SK-N-MC (cell line): ENCODE results near the gene ATG5.
"Not testable (repeated sequence)": the region's sequence is repeated elsewhere in the genome, so short reads cannot be mapped to it uniquely, and the experiment has no call there.

Experiments used
- DNase-seq: peaks from one replicate; pipeline ENCODE4 v3.0.0-alpha.2; 2011; ENCODE audit warnings: low read depth, low spot score
- H3K27ac ChIP-seq: fragments of 200-600 bp; sonication (generic); 2 replicates; pipeline ENCODE4 v1.5.1; 2016; ENCODE audit warnings: mixed run types
- H3K36me3 ChIP-seq: fragments of 200-600 bp; sonication (generic); 2 replicates; pipeline ENCODE4 v1.6.1; 2017; ENCODE audit warnings: antibody characterized with exemption, low read length, mixed read lengths; ENCODE audit not compliant: insufficient read depth
- H3K4me3 ChIP-seq: fragments of 200-600 bp; sonication (generic); 2 replicates; pipeline ENCODE4 v1.5.1; 2016
- H3K9ac ChIP-seq: fragments of 200-600 bp; sonication (generic); 2 replicates; pipeline ENCODE4 v1.8.0; 2017; ENCODE audit warnings: mixed run types, mixed read lengths; ENCODE audit not compliant: insufficient read length
- H3K9me3 ChIP-seq: fragments of 200-600 bp; sonication (generic); 2 replicates; pipeline ENCODE4 v1.6.1; 2017; ENCODE audit warnings: low read depth, mild to moderate bottlenecking, antibody characterized with exemption, low read length, moderate library complexity, mixed read lengths
- EZH2 ChIP-seq: fragments of 200-600 bp; sonication (generic); IDR thresholded peaks from one replicate; pipeline ENCODE4 v1.6.1; 2017; ENCODE audit warnings: antibody characterized with exemption
- FOXP2 ChIP-seq: optimal IDR thresholded peaks from 2 replicates; pipeline ENCODE3; 2011; ENCODE audit warnings: mild to moderate bottlenecking, moderate library complexity; ENCODE audit not compliant: insufficient read depth; ENCODE audit errors: extremely low read length, control extremely low read depth
- POLR2AphosphoS5 ChIP-seq: IDR thresholded peaks from 2 replicates; pipeline ENCODE4 v1.6.1; 2012; ENCODE audit warnings: mild to moderate bottlenecking, low read depth, low read length, borderline replicate concordance

ATG5 gene

GRCh38 chr6:106159531-106159940 lies 166.0 kb downstream of the ATG5 start:
- Histone ChIP-seq H3K9ac (no peak overlapping the region), H3K4me3 (no peak overlapping the region), H3K36me3 (no peaks in the 10 kb centered on the region), H3K9me3 (no peaks in the 10 kb centered on the region), H3K27ac (no peak overlapping the region)
- no peak for DNase-seq
- TF ChIP-seq EZH2 (no peak), FOXP2 (no peak), POLR2AphosphoS5 (no peak)

- H3K9ac ChIP-seq, result no peak overlapping the region
- TF ChIP-seq FOXP2, result no peak
- TF ChIP-seq EZH2, result no peak
- no peak for TF ChIP-seq POLR2AphosphoS5
Measured at GRCh38 chr6:106158816-106159215, 166.7 kb downstream of the ATG5 start.

GRCh38 chr6:106156863-106157262 lies 168.7 kb downstream of the ATG5 start:
- no peak for DNase-seq
- H3K9ac ChIP-seq, result no peak overlapping the region
- no peak overlapping the region for H3K4me3 ChIP-seq
- no peaks in the 10 kb centered on the region for H3K36me3 ChIP-seq
- H3K9me3 ChIP-seq, result no peaks in the 10 kb centered on the region
- TF ChIP-seq FOXP2, result no peak
- no peak for TF ChIP-seq EZH2
- TF ChIP-seq POLR2AphosphoS5, result no peak
- H3K27ac ChIP-seq, result no peak overlapping the region

More at GRCh38 chr6:106158816-106159215, 166.7 kb downstream of the ATG5 start:
- Histone ChIP-seq H3K9me3 (no peaks in the 10 kb centered on the region), H3K27ac (no peak overlapping the region), H3K36me3 (no peaks in the 10 kb centered on the region), H3K4me3 (no peak overlapping the region)
- DNase-seq, result no peak

GRCh38 chr6:106156413-106156812 lies 169.1 kb downstream of the ATG5 start:
- no peak for TF ChIP-seq FOXP2
- no peak for TF ChIP-seq EZH2
- no peak for TF ChIP-seq POLR2AphosphoS5
- no peak overlapping the region for H3K27ac ChIP-seq
- DNase-seq, result no peak

GRCh38 chr6:106155219-106155830 lies 170.2 kb downstream of the ATG5 start:
- H3K9me3 ChIP-seq, result no peaks in the 10 kb centered on the region
- no peak overlapping the region for H3K4me3 ChIP-seq
- no peak overlapping the region for H3K27ac ChIP-seq
- TF ChIP-seq EZH2 (no peak), FOXP2 (no peak), POLR2AphosphoS5 (no peak)
- no peak for DNase-seq
- no peak overlapping the region for H3K9ac ChIP-seq
- H3K36me3 ChIP-seq, result no peaks in the 10 kb centered on the region

More at GRCh38 chr6:106156413-106156812, 169.1 kb downstream of the ATG5 start:
- H3K9me3 ChIP-seq, result no peaks in the 10 kb centered on the region
- H3K36me3 ChIP-seq, result no peaks in the 10 kb centered on the region
- H3K4me3 ChIP-seq, result no peak overlapping the region
- no peak overlapping the region for H3K9ac ChIP-seq

- Histone ChIP-seq H3K4me3 (no peak overlapping the region), H3K9me3 (no peaks in the 10 kb centered on the region), H3K27ac (no peak overlapping the region), H3K36me3 (no peaks in the 10 kb centered on the region), H3K9ac (no peak overlapping the region)
- TF ChIP-seq FOXP2 (no peak), EZH2 (no peak), POLR2AphosphoS5 (no peak)
- DNase-seq, result no peak
Measured at GRCh38 chr6:106154326-106154725, 171.2 kb downstream of the ATG5 start.

GRCh38 chr6:106152952-106153351 lies 172.6 kb downstream of the ATG5 start:
- Histone ChIP-seq H3K4me3 (no peak overlapping the region), H3K27ac (no peak overlapping the region), H3K36me3 (no peaks in the 10 kb centered on the region), H3K9me3 (no peaks in the 10 kb centered on the region), H3K9ac (no peak overlapping the region)
- TF ChIP-seq POLR2AphosphoS5, result no peak
- no peak for TF ChIP-seq FOXP2
- TF ChIP-seq EZH2, result no peak
- no peak for DNase-seq

- H3K9ac ChIP-seq, H3K4me3 ChIP-seq, H3K9me3 ChIP-seq, H3K27ac ChIP-seq, DNase-seq, H3K36me3 ChIP-seq: not testable (repeated sequence)
Measured at GRCh38 chr6:106152476-106152875, 173.1 kb downstream of the ATG5 start.

- H3K27ac ChIP-seq, result no peak overlapping the region
- no peaks in the 10 kb centered on the region for H3K9me3 ChIP-seq
- DNase-seq, result no peak
- no peaks in the 10 kb centered on the region for H3K36me3 ChIP-seq
- no peak overlapping the region for H3K9ac ChIP-seq
- TF ChIP-seq EZH2, result no peak
- TF ChIP-seq POLR2AphosphoS5, result no peak
- no peak for TF ChIP-seq FOXP2
- no peak overlapping the region for H3K4me3 ChIP-seq
Measured at GRCh38 chr6:106149472-106150069, 176.0 kb downstream of the ATG5 start.
